Kidney (tissue), 14 donors: Measurements from ENCODE around the gene NR0B2. TPM values are rescaled to one million over a fixed set of nuclear protein-coding genes. Genes with fewer than 3 reads are reported as not detected.

Experiments
- DNase-seq, 5 donors: peaks; one replicate each; pipeline ENCODE4 v3.0.0-alpha.2; 2013 to 2020
- FAIRE-seq: peaks from 2 replicates; lab custom pipeline; 2012; peaks lifted over from hg19 to GRCh38; lab: Jason Lieb, UNC
- H3K27ac ChIP-seq, 2 donors: one replicate each; pipeline ENCODE4 v1.7.0; 2013; ENCODE audit warnings: low read depth in 2 of 2, low read length in 2 of 2, inconsistent platforms in 1 of 2
- H3K27me3 ChIP-seq: one replicate; pipeline ENCODE4 v1.7.1; 2013; ENCODE audit warnings: low read length, inconsistent platforms; ENCODE audit not compliant: control insufficient read depth, insufficient read depth
- H3K36me3 ChIP-seq, 3 donors: one replicate each; pipeline versions ENCODE4 v1.7.0 to v1.7.1; 2013; ENCODE audit warnings: low read length in 3 of 3, control low read depth in 1 of 3, inconsistent platforms in 1 of 3; ENCODE audit not compliant: insufficient read depth in 3 of 3, control insufficient read depth in 2 of 3
- H3K4me1 ChIP-seq, 3 donors: one replicate each; pipeline versions ENCODE4 v1.7.0 to v1.7.1; 2013; ENCODE audit warnings: low read length in 3 of 3, inconsistent platforms in 1 of 3, low read depth in 1 of 3; ENCODE audit not compliant: control insufficient read depth in 2 of 3, insufficient read depth in 2 of 3
- H3K4me3 ChIP-seq, 3 donors: one replicate each; pipeline versions ENCODE4 v1.7.0 to v1.8.1; 2013; ENCODE audit warnings: low read length in 3 of 3, control low read depth in 1 of 3, inconsistent platforms in 1 of 3
- H3K9ac ChIP-seq, 3 donors: one replicate each; pipeline versions ENCODE4 v1.7.0 to v1.7.1; 2013; ENCODE audit warnings: low read length in 3 of 3, control low read depth in 1 of 3, inconsistent platforms in 1 of 3
- H3K9me3 ChIP-seq, 3 donors: one replicate each; pipeline versions ENCODE4 v1.7.0 to v1.7.1; 2013; ENCODE audit warnings: low read length in 3 of 3, control low read depth in 1 of 3, inconsistent platforms in 1 of 3; ENCODE audit not compliant: control insufficient read depth in 2 of 3, insufficient read depth in 1 of 3
- intact Hi-C: fragments of 100-400 bp; cut with DNase I; formaldehyde crosslinking; loops from one replicate; pipeline ENCODE4 v1.11.1; 2022
- polyA plus RNA-seq: library from polyadenylated mRNA; stranded (reverse); fragments of 350-450 nt; fragmentation: Illumina TruSeq; extraction: RNeasy Lipid Tissue Mini Kit (QIAGEN cat#74804); gene quantifications from one replicate; pipeline ENCODE4 v1.2.3, GENCODE V29; 2014; ENCODE audit warnings: low read depth, low replicate concordance; ENCODE audit not compliant: insufficient read depth
- total RNA-seq: library from RNA; stranded (reverse); fragmentation: NEBNext Ultra II Directional; extraction: Animal tissue kit (Norgen Biotek cat#: 25700); gene quantifications from one replicate; pipeline ENCODE4 v1.2.1, GENCODE V29; 2021
- TF ChIP-seq, protein P1 (sequence below): IDR thresholded peaks from 3 replicates; pipeline ENCODE4 v1.5.1; 2012; ENCODE audit warnings: mild to moderate bottlenecking, moderate library complexity, borderline replicate concordance; ENCODE audit not compliant: insufficient read depth; ENCODE audit errors: extremely low read depth
- donor health status: control.
- donor health status: control.
- donor health status: control.
- donor health status: control.
- donor health status: control.
- donor health status: DM: yes; HTN: yes; CAD: no.
- donor health status: Normal renal cell carcinoma (clear cell type).

Gene NR0B2
- total and polyA plus RNA-seq, 2 donors from 2014 or later = 0.79 to 16.5 TPM

DNA sequence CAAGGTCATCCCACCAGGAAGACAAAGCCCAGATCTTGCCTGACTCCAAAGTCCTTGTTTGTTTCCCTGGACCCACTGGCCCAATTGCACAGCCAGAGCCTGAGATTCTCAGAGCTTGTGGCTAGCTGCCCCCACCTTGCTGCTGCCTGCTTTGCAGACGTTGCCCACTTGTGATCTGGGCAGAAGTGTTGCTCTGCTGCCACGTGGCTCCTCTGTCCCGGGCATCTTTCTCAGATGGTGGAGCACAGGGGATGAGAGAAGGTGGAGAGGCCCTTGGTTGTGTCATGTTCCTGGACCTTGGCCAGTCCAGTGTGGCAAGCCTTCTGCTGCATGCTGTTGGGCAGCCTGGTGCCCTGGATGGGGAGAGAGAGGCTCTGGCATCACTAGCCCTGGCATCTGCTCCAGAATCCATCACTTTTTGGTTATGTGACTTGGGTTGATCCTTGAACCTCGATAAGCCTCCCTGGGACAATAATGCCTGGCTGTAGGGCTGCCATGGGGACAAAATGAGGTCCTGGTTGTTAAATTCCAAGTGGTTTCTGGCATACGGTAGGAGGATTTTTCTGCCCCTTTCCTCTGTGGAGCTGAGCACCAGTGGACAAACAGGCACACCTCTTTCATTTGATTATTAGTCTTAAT lies 1.5 kb upstream of the NR0B2 start:
- Histone ChIP-seq H3K4me3 (no peak overlapping the region), H3K36me3 (no peaks in the 10 kb centered on the region), H3K4me1 (peaks cover 0 to 9% (median 7%) of the 10 kb centered on the region in 3 donors), H3K9me3 (no peaks in the 10 kb centered on the region), H3K27me3 (no peaks in the 10 kb centered on the region), H3K9ac (no peak overlapping the region), H3K27ac (no peak overlapping the region)
- intact Hi-C loops = no loop called here
- DNase-seq (no peak), FAIRE-seq (no peak)
- TF ChIP-seq, protein P1, sequence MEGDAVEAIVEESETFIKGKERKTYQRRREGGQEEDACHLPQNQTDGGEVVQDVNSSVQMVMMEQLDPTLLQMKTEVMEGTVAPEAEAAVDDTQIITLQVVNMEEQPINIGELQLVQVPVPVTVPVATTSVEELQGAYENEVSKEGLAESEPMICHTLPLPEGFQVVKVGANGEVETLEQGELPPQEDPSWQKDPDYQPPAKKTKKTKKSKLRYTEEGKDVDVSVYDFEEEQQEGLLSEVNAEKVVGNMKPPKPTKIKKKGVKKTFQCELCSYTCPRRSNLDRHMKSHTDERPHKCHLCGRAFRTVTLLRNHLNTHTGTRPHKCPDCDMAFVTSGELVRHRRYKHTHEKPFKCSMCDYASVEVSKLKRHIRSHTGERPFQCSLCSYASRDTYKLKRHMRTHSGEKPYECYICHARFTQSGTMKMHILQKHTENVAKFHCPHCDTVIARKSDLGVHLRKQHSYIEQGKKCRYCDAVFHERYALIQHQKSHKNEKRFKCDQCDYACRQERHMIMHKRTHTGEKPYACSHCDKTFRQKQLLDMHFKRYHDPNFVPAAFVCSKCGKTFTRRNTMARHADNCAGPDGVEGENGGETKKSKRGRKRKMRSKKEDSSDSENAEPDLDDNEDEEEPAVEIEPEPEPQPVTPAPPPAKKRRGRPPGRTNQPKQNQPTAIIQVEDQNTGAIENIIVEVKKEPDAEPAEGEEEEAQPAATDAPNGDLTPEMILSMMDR = no peak

DNA sequence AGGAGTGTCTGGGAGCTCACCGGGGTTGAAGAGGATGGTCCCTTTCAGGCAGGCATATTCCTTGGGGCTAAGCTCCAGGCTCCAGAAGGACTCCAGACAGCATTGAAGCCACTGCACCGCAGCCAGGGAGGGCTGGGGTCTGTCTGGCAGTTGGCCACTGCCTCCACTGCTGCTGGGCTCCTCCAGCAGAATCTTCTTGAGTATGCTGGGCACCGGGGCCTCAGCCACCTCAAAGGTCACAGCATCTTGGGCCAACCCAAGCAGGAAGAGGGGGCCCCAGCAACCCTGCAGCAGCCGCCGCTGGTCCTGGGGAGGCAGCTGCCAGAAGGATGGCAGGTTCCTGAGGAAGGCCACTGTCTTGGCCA lies 404 bp downstream of the NR0B2 start:
- FAIRE-seq = no peak
- H3K36me3 ChIP-seq = no peaks in the 10 kb centered on the region
- peak overlapping the region in 2 of 3 donors; percentile 63 to 92 for H3K9ac ChIP-seq
- no peak for DNase-seq
- TF ChIP-seq, protein P1 = no peak
- peak overlapping the region in 2 of 3 donors; percentile 52 to 75 for H3K4me3 ChIP-seq
- intact Hi-C loops = no loop called here
- H3K27me3 ChIP-seq = no peaks in the 10 kb centered on the region
- H3K4me1 ChIP-seq = peaks cover 0 to 13% (median 9%) of the 10 kb centered on the region in 3 donors
- H3K27ac ChIP-seq = peak overlapping the region; percentile 82 to 94
- H3K9me3 ChIP-seq = no peaks in the 10 kb centered on the region

DNA sequence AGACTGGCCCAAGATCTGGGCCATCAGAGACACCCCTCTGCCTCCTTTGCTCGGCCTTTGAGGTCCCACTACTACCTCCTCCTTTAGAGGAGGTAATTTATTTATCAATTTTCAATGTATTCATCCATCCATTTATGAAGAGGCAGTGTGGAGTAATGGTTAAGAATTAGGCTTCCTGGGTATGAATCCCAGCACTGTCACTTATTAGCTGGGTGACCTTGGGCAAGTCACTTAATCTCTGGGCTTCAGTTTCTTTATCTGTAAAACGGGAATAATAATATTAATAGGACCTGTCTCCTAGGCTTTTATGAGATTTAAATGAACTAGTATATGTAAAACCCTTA lies 1.7 kb downstream of the NR0B2 start:
- Histone ChIP-seq H3K4me3 (peak overlapping the region in 2 of 3 donors; percentile 52 to 75), H3K36me3 (no peaks in the 10 kb centered on the region), H3K27ac (peak overlapping the region; percentile 82 to 94), H3K27me3 (no peaks in the 10 kb centered on the region), H3K9ac (peak overlapping the region in 1 of 3 donors; percentile 92), H3K9me3 (no peaks in the 10 kb centered on the region), H3K4me1 (peaks cover 0 to 13% (median 9%) of the 10 kb centered on the region in 3 donors)
- no peak for DNase-seq
- no peak for FAIRE-seq
- intact Hi-C loops = no loop called here
- TF ChIP-seq, protein P1 = no peak
